GM21390 (cell line): ENCODE data around the gene SSBP1.
"Not testable (repeated sequence)": the region's sequence is repeated elsewhere in the genome, so short reads cannot be mapped to it uniquely, and the experiment has no call there.

ENCODE experiments used
- ATAC-seq: cut with Tn5 transposase; IDR thresholded peaks from one replicate; pipeline ENCODE4 v1.9.1; 2021; ENCODE audit not compliant: unreplicated experiment

SSBP1 gene

DNA sequence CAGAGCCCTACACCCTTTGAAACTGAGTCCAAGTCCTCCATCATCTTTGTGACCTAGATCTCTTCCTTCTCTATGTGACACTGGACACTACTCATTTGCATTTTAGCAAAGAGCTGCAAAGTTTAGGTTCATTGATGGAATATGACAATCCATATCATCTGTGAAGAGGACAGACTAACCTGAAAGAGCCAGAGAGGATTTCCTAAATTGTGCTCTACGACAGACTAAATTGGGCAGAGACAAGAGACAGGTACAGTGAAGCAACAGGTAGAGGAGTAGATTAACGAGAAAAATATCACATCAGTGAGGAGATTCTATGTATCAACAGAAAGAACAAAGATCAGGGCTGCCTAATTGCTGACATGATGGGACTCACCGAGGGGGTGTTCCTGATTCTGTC is 25.6 kb downstream of the SSBP1 start, which contains the start of gene TAS2R3:
Gene TAS2R3 (plus strand): TSS at position 301 of the 400 bp plus-strand sequence. CDS start 62 bp downstream, at position 363.
- no peak for ATAC-seq

- ATAC-seq: not testable (repeated sequence)
These were observed 32.0 kb downstream of the SSBP1 start for GRCh38 chr7:141770083-141770583.

DNA sequence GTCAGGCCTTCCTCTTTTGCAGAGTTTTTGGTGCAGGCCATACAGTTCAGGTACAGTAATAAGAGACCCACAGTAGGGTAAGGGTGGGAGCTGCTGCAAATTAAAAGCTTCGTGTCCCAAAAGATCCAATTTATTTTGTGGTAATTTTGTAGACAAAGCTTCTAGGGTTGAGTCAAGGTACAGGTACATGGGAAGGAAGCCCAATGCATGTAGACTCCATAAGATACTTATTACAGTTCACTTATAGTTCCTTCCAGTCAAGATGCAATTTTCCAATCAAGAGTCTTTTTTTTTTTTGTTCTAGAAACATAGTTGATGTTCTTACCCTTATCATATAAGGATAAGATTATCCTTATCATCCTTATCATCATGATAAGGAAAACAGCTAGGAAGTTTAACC is 38.2 kb downstream of the SSBP1 start, which contains the start of gene TAS2R4:
Gene TAS2R4 (plus strand): TSS at position 301 of the 400 bp plus-strand sequence. CDS start 1,815 bp downstream, outside the sequence.
- ATAC-seq: no peak

GRCh38 chr7:141785706-141786552 is 47.8 kb downstream of the SSBP1 start:
- peak; percentile 86 for ATAC-seq

GRCh38 chr7:141788296-141788695 is 50.1 kb downstream of the SSBP1 start:
- no peak for ATAC-seq

DNA sequence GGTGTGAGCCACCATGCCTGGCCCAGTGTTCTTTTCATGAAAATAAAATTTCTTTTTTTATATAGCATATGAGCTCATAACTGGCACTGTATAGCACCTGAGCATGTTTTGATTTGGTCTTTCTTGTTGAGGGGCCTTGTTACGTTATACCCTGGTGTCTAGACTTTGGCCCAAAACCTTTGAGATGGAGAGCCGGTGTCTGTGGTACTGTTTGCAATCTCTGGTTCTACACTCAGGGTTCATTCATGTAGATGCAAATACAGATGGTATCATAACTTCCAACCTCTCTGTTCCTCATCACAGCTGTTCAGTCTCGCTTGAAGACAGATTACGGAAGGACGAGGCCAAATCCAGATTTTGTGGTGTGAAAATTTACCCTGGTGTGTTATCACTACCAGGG is 51.8 kb downstream of the SSBP1 start, which contains the start of gene TAS2R5:
Gene TAS2R5 (plus strand): TSS at position 301 of the 400 bp plus-strand sequence. CDS start 145 bp downstream, outside the sequence.
- no peak for ATAC-seq

GRCh38 chr7:141792526-141792925 is 54.4 kb downstream of the SSBP1 start:
- ATAC-seq: no peak
